NCI-H510A treated with DMSO at 0.1 percent for 48 hours (cell line): ENCODE measurements around the gene TRABD2B.

Source experiments
- DNase-seq: peaks from one replicate; lab custom pipeline; 2025; lab: John Stamatoyannopoulos, UW

TRABD2B gene

DNA sequence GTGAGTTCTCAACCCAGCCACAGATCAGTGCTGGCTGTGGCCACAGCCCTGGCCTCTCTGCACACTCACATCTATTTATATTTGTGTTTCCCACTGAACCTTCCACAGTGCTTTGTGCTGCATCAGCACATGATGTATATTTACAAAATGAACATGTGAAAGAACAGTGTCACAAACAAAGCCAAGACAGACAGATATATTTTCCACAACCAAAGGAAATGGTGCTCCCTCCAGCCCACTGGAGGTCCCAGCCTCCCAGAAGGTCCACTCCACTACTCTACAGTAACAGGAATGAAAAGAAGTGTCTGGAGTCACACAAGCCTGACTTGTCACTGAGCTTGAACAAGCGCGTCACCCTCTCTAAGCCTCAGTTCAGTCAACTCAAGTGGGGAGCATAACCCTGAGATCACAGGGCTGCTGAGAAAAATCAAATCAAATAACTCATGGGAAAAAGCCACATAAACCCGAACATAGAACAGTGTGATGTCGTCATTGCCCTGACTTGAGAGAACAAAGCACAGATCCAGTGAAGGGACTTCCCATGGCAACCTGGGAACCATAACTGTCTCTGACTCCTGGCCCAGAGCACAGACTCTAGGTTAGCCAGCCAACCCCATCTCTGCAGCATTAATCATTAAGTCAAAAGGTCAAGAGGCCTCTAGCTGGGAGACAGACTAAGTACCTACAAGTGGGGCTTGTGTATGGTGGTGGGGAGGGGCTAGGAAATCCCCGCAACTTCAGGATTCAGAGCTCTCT is 121.2 kb downstream of the TRABD2B start:
- peak; percentile 80 for DNase-seq

DNA sequence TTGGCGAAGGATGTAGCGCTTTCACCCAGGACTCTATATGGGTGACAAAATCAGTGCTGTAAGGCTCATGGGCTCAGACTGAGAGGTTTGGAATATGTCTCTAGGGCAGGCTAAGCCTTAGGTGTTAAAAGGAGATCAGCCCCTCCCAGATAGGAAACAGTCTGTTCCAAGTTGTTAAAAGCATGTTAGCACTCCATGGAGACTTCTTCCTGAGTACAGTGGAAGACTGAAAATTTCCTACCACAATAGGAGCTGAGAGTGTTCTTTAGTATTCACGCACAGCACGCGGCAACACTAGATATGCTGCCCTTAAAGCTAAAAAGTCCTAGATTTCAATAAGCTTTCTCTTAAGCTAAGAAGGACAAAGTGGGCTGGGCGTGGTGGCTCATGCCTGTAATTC is 122.1 kb downstream of the TRABD2B start:
- no peak for DNase-seq

DNA sequence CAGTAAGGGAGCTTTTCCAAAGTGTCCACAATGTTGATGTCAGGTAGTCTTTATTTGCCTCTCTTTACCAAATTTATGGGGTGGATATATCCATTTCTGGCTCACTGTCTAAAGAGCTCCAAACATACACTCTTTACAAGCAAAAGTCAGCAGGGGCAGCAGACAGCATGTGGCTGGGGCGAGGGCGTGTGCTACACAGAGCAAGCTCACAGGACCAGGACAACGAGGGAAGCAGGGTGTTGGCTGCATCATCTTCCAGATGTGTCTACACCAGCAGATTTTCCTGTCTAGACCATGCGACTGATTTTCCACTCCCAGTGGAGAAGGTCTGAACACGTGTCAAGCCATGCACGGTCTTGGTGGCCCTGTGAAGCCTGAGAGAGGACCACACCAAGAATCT is 123.8 kb downstream of the TRABD2B start:
- no peak for DNase-seq

DNA sequence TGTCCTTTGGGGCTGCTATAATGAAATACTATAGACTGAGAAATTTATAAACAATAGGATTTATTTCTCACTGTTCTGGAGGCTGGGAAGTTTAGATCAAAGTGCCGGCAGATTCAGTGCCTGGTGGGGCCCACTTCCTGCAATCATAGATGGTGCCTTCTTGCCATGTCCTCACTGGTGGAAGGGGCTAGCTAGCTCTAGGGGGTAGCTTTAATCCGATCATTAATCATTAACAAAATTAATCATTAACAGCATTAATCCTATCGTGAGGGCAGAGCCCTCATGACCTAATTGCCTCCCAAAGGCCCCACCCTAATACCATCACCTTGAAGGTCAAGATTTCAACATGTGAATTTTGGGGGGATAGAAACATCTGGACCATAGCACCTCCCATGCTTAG is 124.3 kb downstream of the TRABD2B start:
- no peak for DNase-seq

DNA sequence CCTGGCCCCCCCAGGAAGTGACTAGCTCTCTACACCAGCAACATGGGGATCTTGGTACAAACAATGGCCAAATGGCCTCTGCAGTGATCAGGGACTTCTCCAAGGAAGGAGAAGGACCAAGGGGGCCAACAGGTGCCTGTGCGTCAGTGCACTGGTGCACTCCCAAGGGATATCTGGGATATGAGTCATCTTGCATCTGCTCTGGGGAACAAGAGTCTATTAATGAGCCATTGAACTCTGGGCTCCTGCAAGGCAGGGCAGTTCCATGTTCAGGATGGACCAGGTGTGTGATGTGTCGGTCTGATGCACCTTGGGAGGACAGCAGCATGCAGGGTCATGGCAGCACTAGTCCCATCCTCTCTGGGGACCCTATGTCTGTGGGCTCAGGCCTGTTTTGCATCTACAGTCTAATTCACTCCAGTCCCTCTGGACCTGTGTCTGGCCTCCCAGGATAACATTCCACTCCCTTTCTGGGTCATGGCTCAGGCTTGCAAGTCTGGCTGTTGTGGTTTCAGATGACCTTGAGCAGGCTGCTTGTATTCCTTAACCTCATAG is 125.3 kb downstream of the TRABD2B start:
- no peak for DNase-seq

DNA sequence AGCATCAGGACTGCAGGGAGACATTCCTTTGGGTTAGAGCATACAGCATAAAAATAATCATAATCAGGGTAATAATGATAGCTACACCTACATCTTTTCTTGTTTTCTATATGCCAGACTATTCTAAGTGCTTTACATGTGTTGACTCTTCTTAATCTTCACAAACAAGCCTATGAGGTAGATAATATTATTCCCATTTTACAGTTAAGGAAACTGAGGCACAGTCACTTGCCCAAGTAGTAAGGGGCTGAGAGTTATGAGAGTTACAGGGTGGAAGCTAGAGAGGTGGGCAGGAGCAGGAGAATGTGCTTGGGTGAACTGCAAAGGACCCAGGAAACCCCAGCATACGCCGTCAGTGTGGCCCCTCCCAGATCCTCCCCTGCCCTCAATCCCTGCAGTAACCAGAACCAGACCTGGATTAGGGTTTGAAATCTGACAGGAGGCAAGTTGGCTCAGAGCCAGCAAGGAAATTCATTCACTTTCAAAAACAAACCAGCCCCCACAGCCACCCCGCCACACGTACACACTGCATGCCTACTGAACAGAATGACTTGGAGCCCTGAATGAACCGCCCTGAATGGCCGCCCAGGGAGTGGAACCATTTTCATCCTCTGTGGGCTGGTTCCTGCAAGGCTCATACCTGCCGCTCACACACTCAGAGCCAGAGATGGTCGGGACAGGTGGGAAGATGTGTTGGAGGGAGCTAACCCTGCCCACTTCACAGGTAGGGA is 126.1 kb downstream of the TRABD2B start:
- DNase-seq = no peak

DNA sequence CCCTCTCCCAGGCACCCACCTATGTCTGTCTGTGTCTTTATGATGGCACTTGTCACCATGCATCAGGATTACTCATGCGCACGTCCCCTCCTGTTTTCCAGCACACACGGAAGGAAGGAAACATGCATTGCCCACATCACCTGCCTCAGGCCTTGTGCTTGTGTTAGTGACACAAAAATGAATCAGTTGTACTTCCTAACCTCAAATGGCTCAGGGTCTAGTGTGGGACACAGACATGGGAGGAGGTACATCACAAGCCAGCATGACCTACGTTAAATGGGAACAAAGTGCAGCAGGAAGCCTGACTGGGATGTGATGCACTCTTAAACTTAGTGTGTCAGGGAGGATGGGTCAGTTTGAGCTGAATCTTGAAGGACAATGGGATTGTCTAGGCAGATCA is 126.7 kb downstream of the TRABD2B start:
- DNase-seq = no peak

DNA sequence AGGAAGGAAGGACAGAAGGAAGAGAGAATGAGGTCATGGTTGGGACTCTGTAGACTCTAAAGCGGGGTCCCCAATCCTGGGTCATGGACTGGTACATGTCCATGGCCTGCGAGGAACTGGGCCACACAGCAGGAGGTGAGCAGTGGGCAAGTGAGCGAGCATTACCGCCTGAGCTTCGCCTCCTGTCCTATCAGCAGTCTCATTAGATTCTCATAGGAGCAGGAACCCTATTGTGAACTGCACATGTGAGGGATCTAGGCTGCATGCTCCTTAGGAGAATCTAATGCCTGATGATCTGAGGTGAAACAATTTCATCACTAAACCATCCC is 128.9 kb downstream of the TRABD2B start:
- no peak for DNase-seq

DNA sequence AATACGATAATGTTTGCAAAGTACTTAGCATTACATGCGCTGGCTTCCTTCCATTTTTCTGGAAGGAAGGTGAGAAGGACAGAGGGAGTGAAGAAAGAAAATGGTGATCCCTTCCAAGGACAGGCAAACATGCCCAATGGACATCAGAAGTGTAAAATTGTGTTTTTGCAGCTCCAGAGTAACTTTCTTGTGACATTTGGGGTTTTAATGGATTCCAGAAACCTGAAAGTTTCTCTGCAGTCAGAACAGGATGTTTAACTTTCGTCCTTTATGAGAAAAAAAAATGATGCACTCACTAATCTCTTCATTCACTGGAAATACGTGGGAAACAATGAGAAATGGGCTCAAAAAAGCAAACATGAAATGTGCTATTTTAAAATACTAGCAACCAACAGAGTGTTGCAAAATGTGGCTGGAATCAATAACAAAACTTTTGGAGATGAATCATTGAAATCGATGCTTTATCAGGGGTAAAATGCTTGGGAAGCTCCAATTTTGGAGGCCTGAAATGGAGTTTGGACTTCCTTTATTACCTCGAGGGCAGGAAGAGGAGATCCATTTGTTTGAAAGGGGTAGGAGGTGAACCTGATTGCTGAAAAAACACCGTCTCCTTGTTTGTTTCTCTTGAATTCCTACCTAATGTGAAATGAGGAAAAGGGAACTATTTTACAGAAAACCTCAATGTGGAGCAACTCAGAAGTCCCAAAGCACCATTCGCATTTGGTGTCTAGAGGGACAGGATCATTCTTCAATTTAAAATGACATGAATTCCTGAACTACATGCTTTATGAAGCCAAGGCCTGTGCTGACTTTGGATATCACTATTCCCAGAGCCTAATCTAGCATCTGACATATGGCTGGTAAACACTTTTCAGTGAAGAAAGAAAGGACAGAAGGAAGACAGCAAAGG is 129.5 kb downstream of the TRABD2B start:
- no peak for DNase-seq

DNA sequence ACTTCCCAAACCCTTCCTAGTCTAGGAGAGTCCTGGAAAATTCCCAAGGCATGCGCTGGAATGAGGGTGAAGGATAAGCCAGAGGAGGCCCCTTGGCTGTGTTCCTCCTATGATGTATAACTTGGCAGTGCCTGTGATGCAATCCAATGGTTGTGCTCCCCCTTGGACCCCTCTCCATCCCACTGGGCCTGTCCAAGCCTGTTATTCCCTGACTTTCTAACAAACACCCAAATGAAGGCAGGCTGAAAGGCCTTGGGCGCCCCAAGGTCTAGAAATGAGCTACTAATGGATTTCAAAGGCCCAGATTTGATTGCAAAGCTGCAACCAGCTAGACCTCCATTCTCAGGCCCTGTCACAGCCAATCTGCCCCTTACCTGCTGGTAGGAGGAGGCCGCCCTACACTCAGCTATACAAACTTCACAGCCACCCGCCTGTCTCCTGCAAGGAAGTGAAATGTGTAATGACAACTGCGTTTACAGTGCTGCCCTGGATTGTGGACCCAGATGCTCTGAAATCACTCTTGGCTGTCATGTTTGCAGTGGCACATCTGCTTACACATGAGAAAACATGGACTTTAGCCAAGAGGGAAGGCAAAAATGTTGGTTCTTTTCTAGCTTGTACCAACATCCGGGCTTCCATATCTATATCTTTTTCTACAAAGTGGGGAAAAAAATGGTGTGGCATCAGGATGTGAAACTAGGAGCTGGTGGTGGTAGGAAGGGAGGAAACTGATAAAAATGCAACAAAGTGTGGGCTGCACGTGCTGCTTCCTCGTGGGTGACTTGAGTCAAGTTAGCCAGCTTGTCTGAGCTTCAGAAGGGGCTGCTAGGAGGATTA is 130.4 kb downstream of the TRABD2B start:
- DNase-seq = no peak

DNA sequence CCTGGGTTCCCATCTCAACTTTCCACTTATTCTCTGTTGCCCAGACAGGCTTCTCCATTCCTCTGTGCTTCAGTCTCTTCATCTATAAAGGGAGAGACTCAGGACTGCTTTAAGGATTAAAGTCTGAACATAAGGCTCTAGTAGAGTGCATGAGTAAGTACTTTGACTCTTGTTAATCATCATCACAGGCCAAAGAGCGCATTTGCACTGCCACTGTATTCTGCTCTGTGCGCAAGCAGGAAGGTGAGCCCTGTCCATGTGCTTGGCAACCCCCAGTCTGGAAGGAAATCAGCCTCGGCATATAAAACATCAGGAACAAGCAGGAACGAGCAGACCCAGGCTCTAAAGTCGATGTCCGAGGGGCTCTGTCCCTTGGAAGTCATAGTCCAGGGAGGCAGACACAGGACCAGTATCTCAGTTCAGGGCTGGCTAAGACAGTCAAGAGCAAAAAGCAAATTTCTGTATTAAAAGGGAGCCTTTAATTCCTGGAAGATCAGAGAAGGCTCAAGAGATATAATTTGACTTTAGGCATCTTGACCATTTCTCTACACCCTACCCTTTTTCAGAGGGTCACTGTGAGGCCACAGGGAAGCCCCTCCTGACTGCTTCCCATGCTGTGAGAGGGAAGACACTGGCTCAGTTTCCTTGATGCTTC is 131.2 kb downstream of the TRABD2B start:
- no peak for DNase-seq

DNA sequence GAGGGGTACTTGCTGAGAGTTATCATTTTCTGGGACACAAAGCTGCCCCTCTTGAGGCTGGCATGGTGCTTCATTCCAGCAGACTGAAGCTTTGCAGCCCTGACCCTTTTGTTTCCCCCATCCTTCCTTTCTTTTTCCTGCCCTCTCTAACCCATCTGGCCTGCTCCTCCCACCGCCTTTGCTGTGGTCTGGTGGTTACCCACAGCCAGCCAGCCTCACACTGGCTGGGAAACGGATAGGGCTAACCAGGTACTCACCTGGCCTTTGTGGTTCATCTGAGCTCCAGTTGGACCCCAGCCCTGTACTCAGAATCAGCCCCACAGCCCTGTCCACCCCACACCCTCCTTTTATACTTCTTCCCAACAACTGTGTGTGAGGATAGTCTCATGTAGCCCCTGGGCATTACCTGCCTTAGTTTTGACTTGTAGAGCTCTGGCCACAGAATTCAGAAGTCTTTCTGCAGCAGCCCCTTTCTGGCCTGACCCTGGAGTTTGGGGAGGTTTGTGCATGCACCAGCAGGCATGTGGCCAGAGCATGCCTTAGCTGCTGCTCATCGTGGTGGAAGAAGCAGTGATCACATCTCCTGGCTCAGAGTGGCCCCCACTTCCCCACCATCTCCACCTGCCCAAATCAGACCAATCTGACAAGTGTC is 138.0 kb downstream of the TRABD2B start:
- DNase-seq = no peak

DNA sequence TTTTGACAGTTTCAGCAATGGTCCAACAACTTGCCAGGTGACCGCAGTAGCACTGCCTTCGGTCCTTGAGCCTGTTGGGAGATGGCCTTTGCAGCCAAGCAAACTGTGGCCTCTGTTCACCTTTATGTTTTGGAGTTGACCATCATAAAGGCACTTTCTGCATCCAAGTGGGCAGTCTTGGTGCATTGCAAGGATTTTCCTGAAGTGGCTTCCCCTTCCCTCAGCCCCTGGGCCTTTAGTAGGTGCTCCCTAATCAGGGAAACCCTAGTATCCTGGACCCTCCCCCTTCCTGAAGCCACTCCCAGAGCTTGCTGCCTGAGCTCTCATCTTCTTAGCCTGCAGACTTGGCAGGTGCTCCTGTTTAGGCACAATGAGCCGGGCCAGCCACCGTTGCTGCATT is 140.2 kb downstream of the TRABD2B start:
- DNase-seq = no peak

DNA sequence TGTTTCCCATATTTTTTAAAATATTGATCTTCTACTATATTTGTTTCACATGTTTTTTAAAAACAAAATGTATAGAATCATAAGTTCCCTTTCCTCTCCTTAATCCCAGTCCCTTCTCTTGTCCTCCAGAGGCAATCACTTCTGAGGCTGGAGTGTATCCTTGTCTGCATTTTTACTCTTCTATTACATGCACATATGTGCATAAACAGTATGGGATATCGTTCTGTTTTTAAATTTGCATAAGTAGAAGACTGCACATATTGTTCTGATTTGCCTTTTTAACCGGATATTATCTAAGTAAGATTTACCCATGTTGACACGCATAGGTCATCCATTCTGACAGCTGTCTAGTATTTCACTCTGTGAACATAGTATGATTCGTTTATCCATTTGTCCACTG is 142.0 kb downstream of the TRABD2B start:
- no peak for DNase-seq

DNA sequence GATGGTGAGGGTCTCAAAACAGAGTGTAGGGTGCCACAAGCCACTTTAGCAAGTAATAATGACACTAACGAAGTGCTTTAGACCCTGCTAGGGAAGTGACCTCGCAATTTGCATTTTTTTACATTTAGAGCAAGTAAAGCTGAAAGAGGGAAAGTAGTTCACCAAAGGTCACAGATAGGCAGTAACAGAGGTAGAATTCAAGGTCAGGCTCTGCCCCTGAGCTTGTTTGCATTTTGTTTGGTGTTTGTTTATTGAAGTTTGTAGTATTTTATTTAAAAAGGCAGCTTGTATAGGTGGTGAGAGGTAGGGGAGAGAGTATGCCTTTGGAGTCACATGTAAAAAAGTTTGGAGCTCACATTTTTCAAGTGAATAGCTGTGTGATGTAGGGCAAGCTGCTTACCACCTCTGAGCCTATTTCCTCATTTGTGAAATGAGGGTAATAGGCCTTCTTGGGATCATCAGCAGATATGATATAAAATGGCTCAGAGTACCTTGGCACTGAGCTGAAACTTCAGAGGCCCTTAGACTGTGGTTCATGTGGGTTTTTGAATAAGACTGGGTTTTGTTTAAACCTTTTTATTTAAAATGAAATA is 142.5 kb downstream of the TRABD2B start:
- no peak for DNase-seq

DNA sequence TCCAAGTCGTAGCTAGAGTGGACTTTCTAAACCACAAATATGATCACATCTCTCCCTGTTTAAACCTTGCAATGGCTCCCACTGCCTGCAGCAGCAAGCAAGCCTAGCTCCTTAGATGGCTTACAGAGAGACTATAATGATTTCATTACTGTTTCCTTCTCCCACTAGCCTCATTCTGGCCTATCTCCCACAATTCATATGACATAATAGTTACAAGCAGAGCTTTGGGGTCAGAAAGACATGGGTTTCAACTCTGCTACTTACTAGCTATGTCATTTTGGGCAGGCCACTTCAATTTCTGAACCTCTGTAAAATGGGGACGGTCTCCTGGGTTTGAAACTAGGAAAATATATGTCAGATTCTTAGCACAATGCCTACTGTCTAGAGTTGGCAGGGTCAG is 143.3 kb downstream of the TRABD2B start:
- no peak for DNase-seq

DNA sequence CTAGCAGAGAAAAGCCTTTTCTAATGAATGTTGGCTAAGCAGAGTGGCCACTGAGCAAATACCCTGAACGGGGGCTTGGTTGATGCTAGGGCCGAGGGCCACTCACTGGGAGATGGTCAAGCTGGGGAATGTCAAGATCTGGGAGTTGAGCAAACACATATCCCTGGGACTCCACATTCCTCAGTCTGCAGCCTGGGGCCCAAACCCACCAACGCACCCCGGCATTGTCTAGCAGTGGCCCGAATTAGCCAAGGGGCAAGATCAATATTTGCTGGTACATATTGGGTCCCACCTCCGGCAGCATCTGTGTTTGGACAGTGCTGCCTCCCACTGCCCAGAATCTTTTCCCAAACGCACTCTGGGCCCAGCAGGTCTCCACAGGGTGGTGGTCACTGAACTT is 144.1 kb downstream of the TRABD2B start:
- DNase-seq = no peak

DNA sequence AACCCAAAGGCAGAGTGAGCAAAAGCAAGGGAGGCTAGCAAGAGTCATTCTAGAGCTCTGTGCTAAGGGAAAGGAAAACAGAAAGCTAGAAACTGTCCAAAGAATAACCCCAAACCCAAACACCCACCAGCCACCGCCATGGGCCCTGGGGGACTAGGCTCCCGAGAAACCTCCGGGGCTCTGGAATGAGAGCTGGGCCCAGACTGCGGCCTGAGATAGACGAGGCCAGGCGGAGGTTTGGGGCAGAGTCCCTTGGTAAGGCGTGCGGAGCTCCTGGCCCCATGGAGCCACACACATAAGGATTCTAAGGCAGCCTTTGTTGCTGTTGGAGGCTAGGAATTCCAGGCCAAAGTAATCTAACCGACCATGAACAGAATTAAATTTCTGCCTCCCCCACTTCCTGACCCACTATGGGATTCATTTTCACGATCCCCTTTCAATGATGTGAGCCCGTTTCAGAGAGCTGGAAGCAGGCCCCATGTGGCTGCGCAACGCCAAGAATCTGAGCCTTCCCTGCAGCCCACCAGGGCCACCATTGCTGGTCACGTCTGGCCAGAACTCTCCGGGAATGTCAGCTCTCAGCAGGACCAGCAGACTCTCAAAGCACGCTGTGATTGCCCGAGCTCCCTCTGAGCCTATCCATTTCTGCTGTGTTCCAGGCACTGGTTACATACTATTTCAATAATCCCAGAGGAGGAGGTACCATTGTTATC is 145.0 kb downstream of the TRABD2B start:
- DNase-seq = no peak

DNA sequence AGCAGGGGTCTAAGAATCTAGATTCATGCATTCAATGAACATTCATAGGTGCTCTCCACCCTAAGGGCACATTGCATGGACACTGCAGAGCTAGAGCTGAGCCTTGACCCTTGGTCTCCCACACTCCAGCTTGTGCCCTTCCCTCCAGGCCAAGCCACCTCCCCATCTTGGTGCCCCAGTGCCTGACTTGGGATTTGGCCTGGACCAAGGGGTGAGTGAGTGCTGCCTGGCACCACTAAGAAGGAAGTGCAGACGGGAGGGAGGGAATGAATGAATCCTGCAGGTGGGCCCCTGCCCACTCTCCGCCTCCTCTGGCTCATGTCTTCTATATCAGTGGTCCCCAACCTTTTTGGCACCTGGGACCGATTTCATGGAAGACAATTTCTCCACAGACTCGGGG is 146.7 kb downstream of the TRABD2B start:
- DNase-seq = no peak
